GM18511 (cell line): ENCODE measurements around the gene MTMR6.
"Not testable (repeated sequence)": the region's sequence is repeated elsewhere in the genome, so short reads cannot be mapped to it uniquely, and the experiment has no call there.

Experiments used
- ATAC-seq: cut with Tn5 transposase; IDR thresholded peaks from one replicate; pipeline ENCODE4 v1.9.1; 2021; ENCODE audit warnings: mild to moderate bottlenecking, moderate library complexity; ENCODE audit not compliant: unreplicated experiment

Gene MTMR6

GRCh38 chr13:25286969-25287961, at the start of gene MTMR6:
TSS of gene MTMR6 (minus strand) at chr13:25287488. CDS start at chr13:25287247, 241 bp downstream.
- peak; percentile 96 for ATAC-seq

- no peak for ATAC-seq
These were observed 48.6 kb upstream of the MTMR6 start for GRCh38 chr13:25335856-25336255.

- ATAC-seq = no peak
These were observed 43.3 kb upstream of the MTMR6 start for GRCh38 chr13:25330541-25330940.

GRCh38 chr13:25329706-25330105, 42.4 kb upstream of the MTMR6 start:
- no peak for ATAC-seq

- no peak for ATAC-seq
These were observed 36.8 kb upstream of the MTMR6 start for GRCh38 chr13:25324100-25324499.

- ATAC-seq = no peak
These were observed 32.5 kb upstream of the MTMR6 start for GRCh38 chr13:25319771-25320170.

- not testable (repeated sequence) for ATAC-seq
These were observed 31.7 kb upstream of the MTMR6 start for GRCh38 chr13:25318946-25319345.

- ATAC-seq = no peak
These were observed 23.6 kb upstream of the MTMR6 start for GRCh38 chr13:25310891-25311290.

- ATAC-seq = no peak
These were observed 19.6 kb upstream of the MTMR6 start for GRCh38 chr13:25306671-25307464.

GRCh38 chr13:25302121-25302520, 14.8 kb upstream of the MTMR6 start:
- ATAC-seq = no peak

GRCh38 chr13:25301347-25302113, 14.2 kb upstream of the MTMR6 start, which contains the start of gene NUP58:
TSS of gene NUP58 (plus strand) at chr13:25301625. CDS start at chr13:25301774, 149 bp downstream.
- ATAC-seq = peak; percentile 98

- peak; percentile 31 for ATAC-seq
These were observed 13.6 kb upstream of the MTMR6 start for GRCh38 chr13:25300861-25301346.

GRCh38 chr13:25295701-25296100, 8.4 kb upstream of the MTMR6 start:
- ATAC-seq = no peak

GRCh38 chr13:25295228-25295627, 7.9 kb upstream of the MTMR6 start:
- no peak for ATAC-seq

GRCh38 chr13:25292301-25292700, 5.0 kb upstream of the MTMR6 start:
- ATAC-seq = no peak

- no peak for ATAC-seq
These were observed 4.4 kb upstream of the MTMR6 start for GRCh38 chr13:25291691-25292090.

- no peak for ATAC-seq
These were observed 1.7 kb upstream of the MTMR6 start for GRCh38 chr13:25288966-25289365.

GRCh38 chr13:25286308-25286968, 850 bp downstream of the MTMR6 start:
- ATAC-seq = peak; percentile 44

- ATAC-seq = peak; percentile 27
These were observed 5.4 kb downstream of the MTMR6 start for GRCh38 chr13:25281935-25282332.
